ENCODE measurements around the gene SH3GLB1. TPM values are rescaled to one million over a fixed set of nuclear protein-coding genes. Genes with fewer than 3 reads are reported as not detected.

The SH3GLB1 gene
- total RNA-seq, 1 experiment from 2014 or later, result 42.4 TPM

GRCh38 chr1:86782482-86782881 lies 78.1 kb downstream of the SH3GLB1 start:
- Histone ChIP-seq H3K27me3 (ENCODE audit: insufficient read depth, low read length) (no peaks in the 10 kb centered on the region), H3K9ac (ENCODE audit: low read length) (no peak overlapping the region), H3K9me3 (ENCODE audit: control insufficient read depth in 1 of 2, insufficient read depth in 1 of 2, low read depth in 1 of 2, low read length in 2 of 2) (peaks cover 0 to 4% of the 10 kb centered on the region in 2 experiments; a peak in 1 of 4 replicates), H3K27ac (ENCODE audit: low read depth, low read length) (no peak overlapping the region), H2AFZ (ENCODE audit: low read depth, low read length, poor library complexity, severe bottlenecking) (no peak overlapping the region), H3K79me2 (ENCODE audit: insufficient read depth, low read length) (no peaks in the 10 kb centered on the region), H3K4me1 (ENCODE audit: control insufficient read depth in 1 of 2, insufficient read depth in 2 of 2, low read length in 2 of 2) (peaks cover 3 to 11% of the 10 kb centered on the region in 2 experiments; a peak in 3 of 4 replicates), H3K9me2 (ENCODE audit: insufficient read depth) (no peaks in the 10 kb centered on the region), H3K36me3 (ENCODE audit: control insufficient read depth in 1 of 2, insufficient read depth in 2 of 2, low read length in 2 of 2) (no peaks in the 10 kb centered on the region), H3K4me3 (replicated peaks in 1 of 2; ENCODE audit: low read depth in 1 of 2, low read length in 2 of 2) (no peak overlapping the region), H4K20me1 (ENCODE audit: insufficient read depth) (no peaks in the 10 kb centered on the region), H3K4me2 (ENCODE audit: low read length) (no peak overlapping the region)
- intact Hi-C loops (cut with micrococcal nuclease), result no loop called here
- ChIA-PET RAD21 (ENCODE audit: low non-redundant PET in 1 of 2, low total read pairs in 2 of 2, uncharacterized antibody in 2 of 2, unreplicated experiment in 2 of 2) (no interaction called here), CTCF (interaction anchor here (2.4 kb wide), 1 partner anchor 301 kb away, joined by 28 read pairs; no protein-coding TSS in a partner anchor), POLR2A (no interaction called here)
- no TSS peak for BruUV-seq (replicated peaks)
- DNase-seq (ENCODE audit: low read depth, low spot score) (no peak), ATAC-seq (no peak)
- no peak for TF ChIP-seq EGR1 (IDR thresholded peaks at IDR 0.05; ENCODE audit: low read depth)
- TF ChIP-seq EZH2 (IDR thresholded peaks at IDR 0.05), result no peak
- no peak for TF ChIP-seq CBX3 (IDR thresholded peaks at IDR 0.05; ENCODE audit: low read depth)
- no peak for TF ChIP-seq ZFX (IDR thresholded peaks at IDR 0.05)
- TF ChIP-seq POLR2A (IDR thresholded peaks at IDR 0.05; ENCODE audit: borderline replicate concordance, extremely low read depth, insufficient read depth, insufficient read length), result no peak
- no peak for TF ChIP-seq TCF7L2 (IDR thresholded peaks at IDR 0.05; ENCODE audit: borderline replicate concordance, extremely low read depth, insufficient read depth, insufficient read length)
- no peak for TF ChIP-seq SIN3A (IDR thresholded peaks at IDR 0.05; ENCODE audit: low read depth)
- no peak for TF ChIP-seq SP1 (IDR thresholded peaks at IDR 0.05; ENCODE audit: low read depth)
- TF ChIP-seq MAX (IDR thresholded peaks at IDR 0.05), result no peak
- no peak for TF ChIP-seq ELF1 (IDR thresholded peaks at IDR 0.05; ENCODE audit: borderline replicate concordance, low read depth)
- no peak for TF ChIP-seq REST (IDR thresholded peaks at IDR 0.05; ENCODE audit: low read depth)
- no peak for TF ChIP-seq POLR2AphosphoS5 (IDR thresholded peaks at IDR 0.05; ENCODE audit: low read depth, low read length)
- TF ChIP-seq RAD21 (IDR thresholded peaks at IDR 0.05; ENCODE audit: low read depth), result no peak
- TF ChIP-seq YY1 (IDR thresholded peaks at IDR 0.05; ENCODE audit: extremely low read depth, insufficient replicate concordance, low read depth, low read length), result no peak
- TF ChIP-seq EZH2phosphoT487 (IDR thresholded peaks at IDR 0.05; ENCODE audit: borderline replicate concordance), result no peak
